22Rv1 (cell line): Measurements from ENCODE around the gene LGALS12.

Experiments
- ZFX ChIP-seq: fragments of 450-650 bp; IDR thresholded peaks from 2 replicates; pipeline ENCODE4 v1.6.1; 2017; ENCODE audit warnings: antibody characterized with exemption, borderline replicate concordance
- TF ChIP-seq, protein P1 (sequence below): fragments of 450-650 bp; IDR thresholded peaks from 2 replicates; pipeline ENCODE4 v1.5.1; 2017; ENCODE audit warnings: mild to moderate bottlenecking

DNA sequence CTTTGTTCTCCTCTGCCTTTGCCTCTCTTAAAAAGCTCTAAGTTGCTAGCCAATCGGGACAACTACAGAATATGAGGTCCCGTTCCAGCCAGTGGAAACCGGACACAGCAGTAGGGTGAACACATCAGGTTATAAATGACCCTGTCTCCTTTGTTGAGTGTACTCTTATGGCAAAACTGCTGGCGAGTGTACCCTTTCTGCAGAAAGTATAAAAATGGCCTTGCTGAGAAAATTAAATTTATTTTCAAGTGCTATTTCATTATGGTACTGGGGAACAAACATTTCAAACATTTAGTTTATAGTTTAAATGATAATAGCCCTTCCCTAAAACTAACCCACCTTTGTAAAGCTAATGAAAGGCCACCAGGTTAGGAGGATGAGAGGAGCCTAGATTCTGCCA, 6.0 kb upstream of the LGALS12 start:
- TF ChIP-seq, protein P1, sequence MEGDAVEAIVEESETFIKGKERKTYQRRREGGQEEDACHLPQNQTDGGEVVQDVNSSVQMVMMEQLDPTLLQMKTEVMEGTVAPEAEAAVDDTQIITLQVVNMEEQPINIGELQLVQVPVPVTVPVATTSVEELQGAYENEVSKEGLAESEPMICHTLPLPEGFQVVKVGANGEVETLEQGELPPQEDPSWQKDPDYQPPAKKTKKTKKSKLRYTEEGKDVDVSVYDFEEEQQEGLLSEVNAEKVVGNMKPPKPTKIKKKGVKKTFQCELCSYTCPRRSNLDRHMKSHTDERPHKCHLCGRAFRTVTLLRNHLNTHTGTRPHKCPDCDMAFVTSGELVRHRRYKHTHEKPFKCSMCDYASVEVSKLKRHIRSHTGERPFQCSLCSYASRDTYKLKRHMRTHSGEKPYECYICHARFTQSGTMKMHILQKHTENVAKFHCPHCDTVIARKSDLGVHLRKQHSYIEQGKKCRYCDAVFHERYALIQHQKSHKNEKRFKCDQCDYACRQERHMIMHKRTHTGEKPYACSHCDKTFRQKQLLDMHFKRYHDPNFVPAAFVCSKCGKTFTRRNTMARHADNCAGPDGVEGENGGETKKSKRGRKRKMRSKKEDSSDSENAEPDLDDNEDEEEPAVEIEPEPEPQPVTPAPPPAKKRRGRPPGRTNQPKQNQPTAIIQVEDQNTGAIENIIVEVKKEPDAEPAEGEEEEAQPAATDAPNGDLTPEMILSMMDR, result no peak
- no peak for TF ChIP-seq ZFX
